Stimulated activated CD8-positive, alpha-beta memory T cell treated with anti-CD3 and anti-CD28 coated beads, Interleukin-7, amount 100 ng/mL, for 48 hours (primary cell): ENCODE measurements around the gene MICA.
"Not testable (repeated sequence)": the region's sequence is repeated elsewhere in the genome, so short reads cannot be mapped to it uniquely, and the experiment has no call there.

ENCODE experiments used
- DNase-seq, 2 donors: peaks; one replicate each; pipeline ENCODE4 v3.0.0-alpha.2; 2020; ENCODE audit warnings: low read depth in 1 of 2; ENCODE audit errors: extremely low read depth in 1 of 2

MICA gene

GRCh38 chr6:31379850-31380249 lies 23.5 kb upstream of the MICA start:
- no peak for DNase-seq

GRCh38 chr6:31381666-31382065 lies 21.7 kb upstream of the MICA start:
- no peak for DNase-seq

- peak in 1 of 2 donors; percentile 29 for DNase-seq
Observed at GRCh38 chr6:31383149-31383548, 20.2 kb upstream of the MICA start.

- DNase-seq: no peak
Observed at GRCh38 chr6:31385041-31385440, 18.4 kb upstream of the MICA start.

- no peak for DNase-seq
Observed at GRCh38 chr6:31386099-31386498, 17.3 kb upstream of the MICA start.

- no peak for DNase-seq
Observed at GRCh38 chr6:31386977-31387376, 16.4 kb upstream of the MICA start.

- DNase-seq: not testable (repeated sequence)
Observed at GRCh38 chr6:31388916-31389801, 14.2 kb upstream of the MICA start.

GRCh38 chr6:31389802-31390132 lies 13.6 kb upstream of the MICA start:
- DNase-seq: not testable (repeated sequence)

- DNase-seq: no peak
Observed at GRCh38 chr6:31393932-31394331, 9.5 kb upstream of the MICA start.

- no peak for DNase-seq
Observed at GRCh38 chr6:31394381-31394780, 9.0 kb upstream of the MICA start.

- no peak for DNase-seq
Observed at GRCh38 chr6:31395832-31396231, 7.6 kb upstream of the MICA start.

- peak in 1 of 2 donors; percentile 77 for DNase-seq
Observed at GRCh38 chr6:31396422-31397152, 6.8 kb upstream of the MICA start.

GRCh38 chr6:31397153-31397499 lies 6.3 kb upstream of the MICA start:
- not testable (repeated sequence) for DNase-seq

- no peak for DNase-seq
Observed at GRCh38 chr6:31397901-31398525, 5.4 kb upstream of the MICA start.

GRCh38 chr6:31399589-31400466 lies 3.6 kb upstream of the MICA start:
- DNase-seq: peak in 1 of 2 donors; percentile 31

GRCh38 chr6:31400467-31401289 lies 2.7 kb upstream of the MICA start:
- peak in 1 of 2 donors; percentile 54 for DNase-seq

GRCh38 chr6:31401403-31401802 lies 2.0 kb upstream of the MICA start:
- no peak for DNase-seq

GRCh38 chr6:31402324-31403282 lies 792 bp upstream of the MICA start:
- DNase-seq: peak in 1 of 2 donors; percentile 17

- not testable (repeated sequence) for DNase-seq
Observed at GRCh38 chr6:31404061-31404364, 618 bp downstream of the MICA start.
